Upper lobe of left lung (tissue), 6 donors: ENCODE data around the gene DOC2B. TPM values are rescaled to one million over a fixed set of nuclear protein-coding genes. Genes with fewer than 3 reads are reported as not detected.
A peak's percentile ranks its signal among the peaks of the same experiment; 100 is the strongest.

Experiments used
- ATAC-seq, 2 donors: fragments of 200-7000 bp; cut with Tn5 transposase; one replicate each; pipeline ENCODE4 v1.9.1; 2022; ENCODE audit warnings: mild to moderate bottlenecking in 2 of 2, moderate library complexity in 2 of 2; ENCODE audit not compliant: low FRiP score in 2 of 2
- DNase-seq, 2 donors: peaks; one replicate each; pipeline ENCODE4 v3.0.0-alpha.2; 2019 to 2020
- H3K27ac ChIP-seq, 4 donors: fragments of 200-600 bp; sonication (generic); one replicate each; pipeline ENCODE4 v1.5.1; 2016 to 2019
- H3K27me3 ChIP-seq, 4 donors: fragments of 200-600 bp; sonication (generic); one replicate each; pipeline ENCODE4 v1.5.1; 2017 to 2019
- H3K36me3 ChIP-seq, 4 donors: fragments of 200-600 bp; sonication (generic); one replicate each; pipeline ENCODE4 v1.5.1; 2016 to 2019
- H3K4me1 ChIP-seq, 4 donors: fragments of 200-600 bp; sonication (generic); one replicate each; pipeline ENCODE4 v1.5.1; 2018 to 2019
- H3K4me3 ChIP-seq, 4 donors: fragments of 200-600 bp; sonication (generic); one replicate each; pipeline ENCODE4 v1.5.1; 2017 to 2019; ENCODE audit warnings: mild to moderate bottlenecking in 2 of 4, moderate library complexity in 1 of 4
- H3K9me3 ChIP-seq, 4 donors: fragments of 200-600 bp; sonication (generic); one replicate each; pipeline ENCODE4 v1.5.1; 2018 to 2019
- EP300 ChIP-seq, 4 donors: sonication (generic); formaldehyde crosslinking; IDR thresholded peaks; one replicate each; pipeline ENCODE4 v1.5.1; 2017; ENCODE audit warnings: antibody characterized with exemption in 4 of 4, control low read depth in 2 of 4
- POLR2A ChIP-seq, 4 donors: fragments of 450-650 bp; IDR thresholded peaks; one replicate each; pipeline ENCODE4 v1.5.1; 2016 to 2017; ENCODE audit warnings: antibody characterized with exemption in 4 of 4, mild to moderate bottlenecking in 2 of 4
- POLR2AphosphoS5 ChIP-seq, 2 donors: sonication (generic); formaldehyde crosslinking; IDR thresholded peaks; one replicate each; pipeline ENCODE4 v1.5.1; 2017; ENCODE audit warnings: antibody characterized with exemption in 2 of 2
- WGBS, 2 donors: methylation state at CpG; one replicate each; pipeline ENCODE4 v1.1.5; 2017 to 2018; 5-methylcytosine and 5-hydroxymethylcytosine counted together
- total RNA-seq, 6 donors: library from RNA; depleted of rRNA in 4 of 6; stranded (reverse); fragments of >200 nt in 4 of 6; gene quantifications; one replicate each; pipeline versions ENCODE4 v1.1.0 to v1.2.1, GENCODE V29; 2016 to 2021
- TF ChIP-seq, protein P1 (sequence below), 6 experiments: fragments of 450-650 bp in 4 of 6; fragments of 200-600 bp in 2 of 6; sonication (generic) in 2 of 6; IDR thresholded peaks; one replicate each; pipeline ENCODE4 v1.5.1; 2016 to 2019; ENCODE audit warnings: antibody characterized with exemption in 6 of 6
- donor health status: DM: no; HTN: no; CAD: no; lungs with moderate emphysema.
- donor health status: DM: no; HTN: yes; CAD: no; lungs with severe emphysema.

DOC2B gene
- total RNA-seq, 6 donors from 2014 or later: 1.0 to 10.2 (median 4.4) TPM

GRCh38 chr17:187130-187529, 5.7 kb upstream of the DOC2B start:
- no peak for ATAC-seq
- no peak for DNase-seq
- Histone ChIP-seq H3K27ac (no peak overlapping the region), H3K36me3 (no peaks in the 10 kb centered on the region), H3K27me3 (no peaks in the 10 kb centered on the region), H3K9me3 (no peaks in the 10 kb centered on the region), H3K4me1 (peaks cover under 1 to 14% (median 6%) of the 10 kb centered on the region in 4 donors), H3K4me3 (no peak overlapping the region)
- TF ChIP-seq, protein P1, sequence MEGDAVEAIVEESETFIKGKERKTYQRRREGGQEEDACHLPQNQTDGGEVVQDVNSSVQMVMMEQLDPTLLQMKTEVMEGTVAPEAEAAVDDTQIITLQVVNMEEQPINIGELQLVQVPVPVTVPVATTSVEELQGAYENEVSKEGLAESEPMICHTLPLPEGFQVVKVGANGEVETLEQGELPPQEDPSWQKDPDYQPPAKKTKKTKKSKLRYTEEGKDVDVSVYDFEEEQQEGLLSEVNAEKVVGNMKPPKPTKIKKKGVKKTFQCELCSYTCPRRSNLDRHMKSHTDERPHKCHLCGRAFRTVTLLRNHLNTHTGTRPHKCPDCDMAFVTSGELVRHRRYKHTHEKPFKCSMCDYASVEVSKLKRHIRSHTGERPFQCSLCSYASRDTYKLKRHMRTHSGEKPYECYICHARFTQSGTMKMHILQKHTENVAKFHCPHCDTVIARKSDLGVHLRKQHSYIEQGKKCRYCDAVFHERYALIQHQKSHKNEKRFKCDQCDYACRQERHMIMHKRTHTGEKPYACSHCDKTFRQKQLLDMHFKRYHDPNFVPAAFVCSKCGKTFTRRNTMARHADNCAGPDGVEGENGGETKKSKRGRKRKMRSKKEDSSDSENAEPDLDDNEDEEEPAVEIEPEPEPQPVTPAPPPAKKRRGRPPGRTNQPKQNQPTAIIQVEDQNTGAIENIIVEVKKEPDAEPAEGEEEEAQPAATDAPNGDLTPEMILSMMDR (IDR thresholded peaks at IDR 0.05): no peak
- TF ChIP-seq EP300 (IDR thresholded peaks at IDR 0.05): no peak
- TF ChIP-seq POLR2AphosphoS5 (IDR thresholded peaks at IDR 0.05): no peak
- TF ChIP-seq POLR2A (IDR thresholded peaks at IDR 0.05): no peak
- 75 to 86% methylated on average over 2 of the region's 2 CpGs for WGBS, 2 donors

DNA sequence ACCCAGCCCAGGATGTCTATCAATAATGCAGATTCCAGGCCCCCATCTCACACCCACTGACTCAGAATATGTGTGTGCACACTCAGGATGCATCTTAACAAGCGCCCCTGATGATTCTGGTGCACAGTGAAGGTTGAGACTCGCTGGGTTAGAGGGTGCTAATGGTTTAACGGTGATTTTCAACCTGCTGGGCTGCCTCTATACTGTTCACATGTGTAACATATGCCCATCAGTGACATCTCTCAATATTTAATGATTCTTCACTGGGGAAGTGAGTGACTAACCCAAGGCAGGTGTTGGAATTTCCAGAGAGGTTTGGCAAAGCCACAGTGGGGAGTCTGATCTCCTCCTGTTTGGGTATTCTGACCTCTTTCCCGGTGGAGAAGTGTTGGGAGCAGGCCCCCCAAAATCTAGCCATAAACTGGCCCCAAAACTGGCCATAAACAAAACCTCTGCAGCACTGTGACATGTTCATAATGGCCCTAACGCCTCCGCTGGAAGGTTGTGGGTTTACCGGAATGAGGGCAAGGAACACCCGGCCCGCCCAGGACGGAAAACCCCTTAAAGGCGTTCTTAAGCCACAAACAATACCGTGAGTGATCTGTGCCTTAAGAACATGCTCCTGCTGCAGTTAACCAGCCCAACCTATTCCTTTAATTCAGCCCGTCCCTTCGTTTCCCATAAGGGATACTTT, 4.1 kb upstream of the DOC2B start:
- no peak overlapping the region for H3K27ac ChIP-seq
- ATAC-seq (no peak), DNase-seq (no peak)
- no peak overlapping the region for H3K4me3 ChIP-seq
- H3K27me3 ChIP-seq: peaks cover 0 to 12% (median 5%) of the 10 kb centered on the region in 4 donors
- no peaks in the 10 kb centered on the region for H3K9me3 ChIP-seq
- no peaks in the 10 kb centered on the region for H3K36me3 ChIP-seq
- whole genome bisulfite sequencing, 2 donors: 68 to 71% methylated on average over 14 of the region's 14 CpGs
- TF ChIP-seq, protein P1 (IDR thresholded peaks at IDR 0.05): no peak
- no peak for TF ChIP-seq EP300 (IDR thresholded peaks at IDR 0.05)
- no peak for TF ChIP-seq POLR2A (IDR thresholded peaks at IDR 0.05)
- TF ChIP-seq POLR2AphosphoS5 (IDR thresholded peaks at IDR 0.05): no peak
- H3K4me1 ChIP-seq: peaks cover 9 to 29% (median 15%) of the 10 kb centered on the region in 4 donors

- Histone ChIP-seq H3K36me3 (no peaks in the 10 kb centered on the region), H3K4me3 (no peak overlapping the region), H3K4me1 (peaks cover 20 to 42% (median 23%) of the 10 kb centered on the region in 4 donors), H3K27me3 (peaks cover 2 to 20% (median 12%) of the 10 kb centered on the region in 4 donors), H3K27ac (no peak overlapping the region), H3K9me3 (no peaks in the 10 kb centered on the region)
- ATAC-seq: no peak
- 79 to 82% methylated on average over 8 of the region's 8 CpGs for WGBS, 2 donors
- TF ChIP-seq EP300 (IDR thresholded peaks at IDR 0.05): no peak
- TF ChIP-seq, protein P1 (IDR thresholded peaks at IDR 0.05): no peak
- no peak for TF ChIP-seq POLR2A (IDR thresholded peaks at IDR 0.05)
- TF ChIP-seq POLR2AphosphoS5 (IDR thresholded peaks at IDR 0.05): no peak
- DNase-seq: no peak
Observed at GRCh38 chr17:183021-183420, 1.6 kb upstream of the DOC2B start.

DNA sequence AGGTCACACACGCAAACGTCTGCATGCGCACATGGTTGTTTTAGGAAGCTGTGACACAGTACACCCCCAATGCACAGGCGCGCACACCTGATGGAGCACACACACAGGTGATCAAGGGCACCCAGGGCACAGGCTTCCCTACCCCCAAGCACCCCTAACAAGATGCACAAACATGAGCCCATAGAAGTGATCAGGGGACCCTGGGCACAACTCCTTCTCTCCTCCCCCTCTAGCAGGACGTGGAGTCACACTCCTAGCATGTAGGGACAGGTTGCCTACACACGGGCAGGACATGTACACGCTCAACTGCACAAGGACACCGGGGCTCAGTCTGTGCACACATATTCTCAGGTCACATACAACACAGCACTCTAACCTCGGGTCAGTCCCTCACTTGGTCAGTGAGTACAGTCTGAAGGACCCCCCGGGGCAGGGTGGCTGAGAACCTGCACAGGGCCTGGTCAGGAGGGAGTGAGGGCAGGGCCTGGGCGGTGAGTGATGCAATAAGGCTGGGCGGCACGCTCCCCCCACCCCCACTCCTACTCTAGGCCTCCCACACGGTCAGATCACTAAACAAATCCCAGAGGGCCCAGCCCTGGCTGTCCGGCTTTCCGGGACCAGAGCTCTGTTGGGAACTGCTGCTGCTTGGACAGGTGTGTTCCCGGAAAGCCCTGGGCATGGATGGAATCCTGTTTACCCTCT, 751 bp upstream of the DOC2B start:
- TF ChIP-seq, protein P1 (IDR thresholded peaks at IDR 0.05): no peak
- TF ChIP-seq POLR2A (IDR thresholded peaks at IDR 0.05): peak in 1 of 4 donors; percentile 13
- Histone ChIP-seq H3K4me1 (peaks cover 20 to 42% (median 23%) of the 10 kb centered on the region in 4 donors), H3K9me3 (no peaks in the 10 kb centered on the region), H3K36me3 (no peaks in the 10 kb centered on the region), H3K27ac (peak overlapping the region in 1 of 4 donors; percentile 44), H3K27me3 (peaks cover 2 to 20% (median 12%) of the 10 kb centered on the region in 4 donors), H3K4me3 (peak overlapping the region in 3 of 4 donors; percentile 42 to 50 (median 47))
- WGBS, 2 donors: 66 to 72% methylated on average over 11 to 18 of the region's 18 CpGs
- DNase-seq (peak in 1 of 2 donors; percentile 76), ATAC-seq (peak; percentile 23 to 69)
